HG03439 (cell line): ENCODE data around the gene CCDC85C.

Experiments
- ATAC-seq: cut with Tn5 transposase; IDR thresholded peaks from one replicate; pipeline ENCODE4 v1.9.1; 2021; ENCODE audit warnings: mild to moderate bottlenecking, moderate library complexity; ENCODE audit not compliant: unreplicated experiment

The CCDC85C gene

DNA sequence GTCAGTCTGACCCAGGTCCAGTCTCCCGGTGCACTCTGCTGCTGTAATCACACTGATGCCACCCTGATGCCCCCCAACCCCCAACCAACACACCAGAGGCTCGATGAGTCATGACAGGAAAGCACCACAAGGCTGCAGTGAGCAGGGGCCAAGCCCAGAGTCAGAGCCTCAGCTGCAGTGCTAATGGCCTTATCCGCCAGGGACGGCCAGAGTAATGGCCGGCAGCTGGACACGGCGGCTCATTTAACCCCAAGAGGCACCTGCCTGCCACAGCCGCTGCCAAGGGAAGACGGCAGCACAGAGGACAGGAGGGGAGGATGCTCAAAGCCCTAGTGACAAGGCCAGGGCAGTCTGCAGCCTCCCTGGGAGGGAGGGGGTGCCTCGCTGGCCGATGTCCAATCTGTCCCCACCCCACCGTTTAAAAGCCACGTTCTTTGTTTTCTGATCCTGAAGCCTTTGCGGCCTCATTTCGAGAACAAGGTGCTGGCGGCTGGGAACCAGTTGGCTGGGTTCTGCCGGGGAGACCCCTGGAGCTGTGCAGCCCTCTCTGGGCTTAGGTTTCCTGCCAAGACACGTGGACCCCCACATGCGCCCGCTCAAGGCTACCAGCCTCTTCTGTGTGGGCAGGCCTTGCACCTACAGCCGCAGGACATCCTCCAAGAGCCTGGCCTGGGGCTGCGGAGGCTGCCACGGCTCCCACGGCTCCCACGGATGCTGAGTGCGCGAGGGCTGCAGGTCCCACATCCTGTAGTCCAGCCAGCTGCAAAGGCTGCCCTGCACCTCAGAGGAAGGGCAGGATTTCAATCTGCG, 13.1 kb downstream of the CCDC85C start:
- no peak for ATAC-seq

DNA sequence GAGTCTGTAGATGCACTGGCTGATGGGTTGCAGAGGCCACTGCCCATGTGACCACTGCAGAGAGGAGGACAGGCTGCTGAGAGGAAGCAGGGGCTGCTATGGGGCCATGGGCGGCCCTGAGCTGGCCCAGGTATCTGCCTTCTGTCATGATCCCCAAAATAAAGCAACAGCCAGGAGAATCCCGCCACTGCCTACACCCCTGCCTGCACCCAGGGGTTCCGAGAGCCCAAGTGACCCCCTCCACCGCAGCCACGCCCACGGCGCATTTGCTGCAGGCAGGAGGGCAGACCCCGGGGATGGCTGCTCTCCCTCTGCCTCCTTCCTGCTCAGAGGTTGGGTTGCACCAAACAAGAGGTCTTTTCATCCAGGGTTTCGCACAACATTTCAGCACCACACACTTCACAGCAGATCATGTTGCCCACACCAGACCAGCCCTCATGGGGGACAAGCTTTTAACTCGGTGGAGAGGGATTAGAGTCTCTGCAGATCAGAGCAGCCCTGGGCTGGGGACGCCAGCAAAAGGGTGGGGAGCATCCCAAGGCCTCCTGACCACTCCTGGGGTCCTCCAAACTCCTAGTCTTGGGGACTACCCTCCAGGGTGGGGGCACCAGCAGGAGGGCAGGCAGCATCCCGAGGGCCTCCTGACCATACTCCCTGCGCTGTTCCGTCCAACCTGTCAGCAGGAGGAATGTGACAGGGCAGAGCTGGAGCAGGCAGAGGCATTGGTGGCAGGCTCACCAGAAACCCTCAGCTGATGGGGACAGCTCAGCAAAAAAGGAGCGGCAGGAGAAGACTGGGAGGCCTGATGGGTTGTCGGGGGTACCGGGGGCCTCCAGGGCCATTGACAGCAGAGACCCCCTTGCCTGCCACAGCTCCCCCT, 14.1 kb downstream of the CCDC85C start:
- ATAC-seq: no peak

DNA sequence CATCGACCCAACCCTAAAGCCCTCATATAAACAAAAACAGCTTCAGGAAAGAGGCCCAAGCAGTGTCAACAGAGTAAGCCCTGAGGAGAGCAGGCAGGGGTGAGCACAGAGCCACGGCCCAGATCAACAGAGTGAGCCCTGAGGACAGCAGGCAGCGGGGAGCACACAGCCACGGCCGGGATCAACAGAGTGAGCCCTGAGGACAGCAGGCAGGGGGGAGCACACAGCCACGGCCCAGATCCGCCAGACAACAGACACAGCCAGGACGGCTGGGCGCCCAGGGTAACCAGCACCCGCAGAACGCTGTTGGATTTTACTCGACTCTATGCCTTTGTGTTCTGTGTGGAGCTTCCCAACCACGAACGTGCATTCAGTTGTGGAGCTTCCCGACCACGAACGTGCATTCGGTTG, 15.0 kb downstream of the CCDC85C start:
- no peak for ATAC-seq

DNA sequence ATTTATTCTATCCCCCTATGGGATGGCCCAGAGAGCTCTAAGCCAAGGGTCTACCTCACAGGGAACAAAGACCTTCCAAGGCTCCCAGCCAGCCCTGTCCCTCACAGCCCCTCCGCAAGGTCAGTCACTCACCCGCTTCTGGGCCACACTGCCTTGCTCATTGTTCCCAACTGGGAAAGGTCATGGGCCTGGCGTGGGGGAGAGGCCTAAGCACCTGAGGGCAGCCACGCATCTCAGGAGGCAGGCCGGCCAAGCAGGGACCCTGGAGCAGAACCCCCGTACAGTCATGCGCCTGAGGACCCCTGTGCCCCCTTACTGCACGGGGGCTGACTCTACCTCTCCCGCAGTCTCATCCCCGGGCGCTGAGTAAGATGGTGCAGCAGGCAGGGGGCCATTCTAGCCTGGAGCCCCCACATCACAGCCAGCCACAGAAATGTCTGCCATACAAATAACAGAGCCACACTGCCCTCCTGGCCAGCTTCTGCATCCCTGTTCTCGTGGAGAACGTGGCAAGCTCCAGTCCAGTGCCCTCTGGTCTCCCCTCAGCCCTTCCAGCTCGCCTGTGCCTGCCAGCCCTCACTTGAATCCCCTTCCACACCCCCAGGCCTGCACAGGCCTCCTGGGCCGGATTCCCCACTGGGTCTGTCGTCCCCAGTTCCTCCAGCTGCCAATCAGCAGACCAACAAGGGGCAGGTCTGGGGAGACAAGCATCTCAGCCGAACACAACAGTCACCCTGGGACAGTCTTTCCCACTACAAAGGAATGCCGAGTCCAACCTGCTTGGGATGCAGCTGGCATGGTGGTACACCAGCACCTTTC, 16.3 kb downstream of the CCDC85C start:
- ATAC-seq: no peak

DNA sequence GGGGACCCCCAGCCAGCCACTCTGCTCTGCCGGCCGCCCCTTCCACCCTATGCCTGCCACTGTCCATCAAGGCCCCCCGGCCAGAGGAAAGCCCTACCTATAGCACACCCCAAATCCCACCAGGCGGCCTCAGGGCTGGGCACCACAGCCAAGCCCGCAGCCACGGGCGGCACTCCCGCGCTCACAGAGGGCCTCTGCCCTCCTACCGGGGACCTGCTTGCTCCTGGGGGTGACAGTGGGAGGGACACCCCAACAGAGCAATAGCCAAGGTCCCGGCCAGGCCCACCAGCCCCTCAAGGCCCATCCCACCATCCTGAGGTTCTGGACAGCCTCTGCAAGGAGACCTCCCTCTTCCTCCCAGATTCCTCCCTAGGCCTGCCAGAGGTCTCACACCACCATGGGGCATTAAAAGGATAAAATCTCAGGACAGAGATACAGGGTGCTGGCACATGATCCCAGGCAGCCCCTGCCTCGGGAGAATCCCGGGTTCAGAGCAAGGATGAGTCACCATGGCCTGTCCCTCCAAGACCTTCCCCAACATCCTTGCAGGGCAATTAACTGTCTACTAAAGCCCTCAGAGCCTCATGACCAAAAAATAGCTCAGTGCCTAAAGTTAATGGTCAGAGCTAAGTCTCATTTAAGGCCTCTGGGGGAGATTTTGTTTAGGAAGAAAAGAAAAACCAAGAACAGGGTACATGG, 17.1 kb downstream of the CCDC85C start:
- ATAC-seq: no peak

DNA sequence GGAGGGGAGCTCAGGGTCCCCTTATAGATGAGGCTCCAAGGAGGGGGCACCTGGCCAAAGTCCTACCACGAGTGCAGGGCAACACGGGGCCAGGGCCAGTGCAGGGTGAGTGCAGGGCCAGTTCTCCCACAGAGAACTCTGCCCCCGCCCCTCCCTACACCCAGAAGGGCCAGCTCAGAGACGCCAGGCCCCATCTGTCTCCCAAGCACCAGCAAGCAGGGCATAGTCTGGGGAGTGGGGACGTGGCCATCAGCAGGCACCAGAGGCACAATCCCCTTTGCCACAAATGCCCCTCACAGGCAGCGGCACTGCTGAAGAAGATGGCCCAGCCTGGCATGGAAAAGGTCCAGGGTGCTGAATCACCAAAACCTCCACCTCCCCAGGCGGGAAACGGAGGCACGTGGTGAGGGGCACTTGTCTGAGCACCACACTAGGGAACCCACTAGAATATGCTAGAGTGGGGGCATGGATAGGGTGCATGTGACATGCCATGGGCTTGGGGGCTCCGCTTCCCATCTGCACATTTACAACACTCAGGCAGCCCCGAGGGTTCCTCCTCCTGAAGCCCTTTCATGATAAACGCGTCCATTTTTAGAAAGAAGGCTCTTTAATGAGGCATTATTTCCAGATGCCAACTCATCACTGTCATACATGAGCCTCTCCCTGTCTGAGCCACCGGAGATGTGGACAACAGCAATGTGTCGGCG, 17.8 kb downstream of the CCDC85C start:
- ATAC-seq: no peak

DNA sequence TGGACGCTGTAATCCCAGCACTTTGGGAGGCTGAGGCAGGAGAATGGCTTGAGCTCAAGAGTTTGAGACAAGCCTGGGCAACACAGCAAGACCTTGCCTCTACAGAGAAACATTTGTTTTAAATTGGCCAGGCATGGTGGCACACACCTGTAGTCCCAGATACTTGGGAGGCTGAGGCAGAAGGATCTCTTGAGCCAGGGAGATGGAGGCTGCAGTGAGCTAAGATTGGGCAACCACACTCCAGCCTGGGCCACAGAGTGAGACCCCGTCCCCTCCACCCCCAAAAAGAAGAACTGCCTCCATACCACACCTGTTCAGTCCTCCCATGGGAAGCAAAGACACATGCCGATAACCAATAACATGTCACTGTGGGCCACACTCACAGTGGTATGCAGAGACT, 19.2 kb downstream of the CCDC85C start:
- no peak for ATAC-seq

DNA sequence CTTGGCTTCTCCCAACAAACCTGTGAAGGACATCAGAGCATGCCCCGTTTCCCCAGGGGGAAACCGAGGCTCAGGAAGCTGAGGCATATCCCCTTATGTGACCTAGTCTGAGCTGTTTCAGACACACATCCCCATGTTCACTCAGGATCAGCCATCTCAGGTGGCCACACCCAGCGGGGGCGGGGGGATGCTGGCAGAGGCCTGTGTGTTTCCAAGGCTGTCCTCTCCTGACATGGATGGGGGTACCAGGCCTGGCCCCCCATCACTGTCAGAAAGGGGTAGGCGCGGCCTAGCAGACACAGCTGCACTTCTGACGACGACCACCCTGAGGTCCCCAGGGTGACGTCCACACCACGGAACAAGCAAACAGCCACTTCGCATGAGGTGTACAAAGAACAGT, 22.1 kb downstream of the CCDC85C start:
- ATAC-seq: no peak

DNA sequence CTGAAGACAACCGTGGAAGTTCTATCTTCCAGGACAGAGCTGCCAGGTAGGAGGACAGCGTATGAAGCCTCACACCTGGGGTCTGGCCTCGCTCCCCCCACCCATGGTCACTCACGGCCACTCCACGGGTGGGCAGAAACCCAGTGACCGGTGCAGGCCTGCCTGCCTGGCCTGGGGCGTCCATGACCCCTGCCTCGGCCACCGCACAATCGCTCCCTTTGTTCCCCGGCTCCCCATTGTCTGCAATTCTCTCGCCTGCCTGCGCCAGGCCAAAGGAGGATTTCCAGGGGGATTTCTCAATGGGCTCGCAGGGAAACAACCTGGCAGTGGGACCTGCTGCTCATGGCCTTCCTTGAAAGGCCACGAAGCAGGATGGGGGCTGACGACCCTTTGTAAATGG, 22.6 kb downstream of the CCDC85C start:
- no peak for ATAC-seq

DNA sequence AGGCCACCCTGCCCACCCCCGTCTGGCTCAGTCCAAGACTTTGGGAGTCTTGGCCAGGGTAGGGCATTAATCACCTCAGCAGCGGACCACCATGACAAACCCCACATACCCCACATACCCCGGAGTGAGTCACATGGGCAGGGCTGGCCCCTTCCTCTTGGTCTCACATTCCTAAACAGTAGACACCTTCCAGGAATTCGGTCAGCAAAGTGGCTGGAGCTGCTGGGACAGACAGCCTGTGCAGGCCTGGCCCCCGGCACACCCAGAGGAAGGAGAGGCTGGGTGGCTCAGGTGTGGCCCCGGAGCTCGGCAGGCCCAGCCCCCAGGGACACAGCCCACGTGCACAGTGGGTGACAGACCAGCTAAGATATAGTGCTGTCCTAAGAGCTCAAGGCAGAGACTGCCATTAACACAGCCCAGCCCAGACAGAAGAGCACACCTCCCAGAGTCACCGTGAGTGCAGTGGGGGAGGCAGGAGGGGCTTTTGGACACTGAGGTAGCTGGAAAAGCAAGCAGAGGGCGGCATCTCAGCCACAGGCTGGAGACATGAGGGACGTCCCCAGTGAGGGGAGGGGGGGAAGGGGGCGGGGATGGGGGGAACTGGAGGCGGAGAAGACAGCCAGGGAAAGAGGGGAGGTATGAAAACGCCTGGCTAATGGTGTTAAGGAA, 24.0 kb downstream of the CCDC85C start:
- ATAC-seq: no peak

DNA sequence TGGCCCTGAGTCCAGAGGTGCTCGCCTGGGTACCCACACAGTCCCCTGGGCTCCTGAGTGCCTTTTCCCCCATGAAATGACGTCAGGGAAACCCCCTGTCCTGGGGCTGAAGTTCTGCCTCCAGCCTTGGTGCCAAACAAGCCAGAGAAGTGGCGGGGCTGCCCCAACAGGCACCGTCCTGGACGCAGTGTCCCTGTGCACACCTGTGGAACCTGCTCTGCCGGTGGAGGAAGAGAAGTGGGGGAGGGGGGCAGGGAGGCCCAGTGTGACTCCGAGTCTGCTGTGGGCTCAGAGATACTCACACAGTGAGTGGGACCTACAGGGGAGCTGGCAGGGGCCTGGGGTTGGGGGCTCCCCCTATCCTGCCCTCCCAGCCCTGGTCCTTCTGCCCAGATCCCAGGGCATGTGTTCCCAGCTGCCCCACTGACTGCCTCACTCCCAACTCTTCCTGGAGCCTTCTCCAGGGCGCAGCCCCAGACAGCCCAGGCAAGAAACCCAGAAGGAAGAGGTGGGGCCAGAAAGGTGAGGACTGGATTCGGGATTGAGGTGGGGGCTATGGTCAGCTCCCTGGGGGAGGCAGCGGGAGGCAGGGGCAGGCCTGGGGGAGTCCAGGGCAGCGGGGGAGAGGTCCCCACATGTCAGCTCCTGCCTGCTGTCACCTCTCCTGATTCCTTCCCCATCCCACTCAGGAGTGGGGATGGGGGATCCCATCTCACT, 24.7 kb downstream of the CCDC85C start:
- no peak for ATAC-seq

DNA sequence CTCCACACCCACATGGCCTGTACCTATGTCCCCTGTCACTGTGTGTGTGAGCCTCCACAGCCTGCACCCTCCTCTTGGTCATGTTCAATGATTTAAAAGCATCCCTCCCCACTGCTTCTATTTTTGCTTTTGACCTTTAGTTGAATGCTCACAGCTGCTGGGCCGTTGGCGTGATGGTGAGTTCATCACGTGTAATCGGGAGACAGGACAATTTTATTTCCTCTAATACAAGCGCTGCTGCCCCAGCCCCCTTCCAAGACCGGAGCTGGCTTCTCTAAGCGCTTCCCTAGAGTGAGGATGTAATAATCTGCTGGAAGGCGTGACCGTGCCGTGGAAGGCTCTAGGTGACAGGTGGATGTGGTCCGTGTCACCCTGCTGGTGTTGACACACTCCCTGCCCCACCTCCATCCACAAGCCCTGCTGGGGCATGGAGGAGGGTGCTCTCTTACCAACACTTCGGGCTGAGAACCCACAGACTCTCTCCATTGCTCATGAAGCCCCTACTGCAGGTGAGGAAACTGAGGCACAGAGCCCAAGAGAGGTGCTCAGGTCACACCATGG, 25.4 kb downstream of the CCDC85C start:
- ATAC-seq: no peak

DNA sequence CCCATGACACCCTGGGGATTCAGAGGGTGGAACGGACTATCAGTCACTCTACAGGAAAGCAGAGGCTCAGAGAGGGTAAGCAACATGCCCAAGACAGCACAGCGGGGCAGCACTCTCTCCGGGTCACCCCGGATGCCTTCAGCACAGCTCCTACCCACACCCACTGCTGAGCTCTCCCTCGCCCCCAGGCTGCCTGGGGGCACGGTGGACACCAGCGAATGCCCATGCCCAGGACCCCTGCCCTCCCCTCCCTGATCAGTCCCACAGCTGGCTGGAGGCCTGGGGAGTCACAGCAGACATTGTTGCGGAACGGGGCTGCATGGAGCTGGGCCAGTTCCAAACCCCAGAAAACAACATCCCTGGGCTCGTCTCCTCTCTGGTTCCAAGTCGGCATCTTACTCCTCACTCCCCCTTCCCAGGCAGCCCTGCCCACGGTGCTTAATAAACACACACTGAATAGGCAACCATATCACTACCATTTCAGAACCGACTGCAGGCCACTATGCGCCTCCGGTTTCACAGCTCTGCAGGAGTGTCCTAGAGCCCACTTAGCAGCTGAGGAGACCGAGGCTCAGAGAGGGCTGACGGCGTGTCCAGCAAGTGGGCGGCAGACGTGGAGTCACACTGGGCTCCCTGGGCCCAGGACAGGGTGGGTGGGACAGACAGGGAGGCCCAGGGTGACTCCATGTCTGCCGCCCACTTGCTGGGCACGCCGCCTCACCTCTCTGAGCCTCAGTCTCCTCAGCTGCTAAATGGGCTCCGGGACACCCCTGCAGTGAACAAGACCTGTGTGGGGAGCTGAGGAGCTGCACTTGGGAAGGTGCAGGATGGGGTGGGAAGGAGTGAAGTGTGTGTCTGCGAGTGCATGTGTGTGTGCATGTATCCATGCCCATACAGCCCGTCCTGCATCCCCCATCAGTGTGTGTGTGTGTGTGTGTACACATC, 27.0 kb downstream of the CCDC85C start:
- ATAC-seq: no peak

DNA sequence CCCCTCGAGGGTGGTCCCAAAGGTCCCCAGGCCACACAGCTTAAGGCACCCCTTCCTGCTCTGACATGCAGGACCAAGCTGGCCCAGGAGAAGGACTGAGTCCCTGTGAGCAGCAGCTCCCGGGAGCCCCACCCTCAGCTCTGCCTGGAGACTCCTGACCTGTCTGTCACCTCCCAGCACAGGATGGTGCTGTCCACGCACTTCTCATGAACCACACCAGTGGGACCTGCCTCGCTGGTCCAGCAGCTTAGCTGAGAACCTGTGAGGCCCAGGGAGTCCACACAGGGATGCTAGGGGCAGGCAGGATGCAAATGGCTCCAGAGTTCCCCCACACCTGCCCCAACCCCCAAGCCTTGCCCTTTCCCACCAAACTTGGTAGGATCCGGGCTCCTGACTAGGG, 27.7 kb downstream of the CCDC85C start:
- no peak for ATAC-seq

DNA sequence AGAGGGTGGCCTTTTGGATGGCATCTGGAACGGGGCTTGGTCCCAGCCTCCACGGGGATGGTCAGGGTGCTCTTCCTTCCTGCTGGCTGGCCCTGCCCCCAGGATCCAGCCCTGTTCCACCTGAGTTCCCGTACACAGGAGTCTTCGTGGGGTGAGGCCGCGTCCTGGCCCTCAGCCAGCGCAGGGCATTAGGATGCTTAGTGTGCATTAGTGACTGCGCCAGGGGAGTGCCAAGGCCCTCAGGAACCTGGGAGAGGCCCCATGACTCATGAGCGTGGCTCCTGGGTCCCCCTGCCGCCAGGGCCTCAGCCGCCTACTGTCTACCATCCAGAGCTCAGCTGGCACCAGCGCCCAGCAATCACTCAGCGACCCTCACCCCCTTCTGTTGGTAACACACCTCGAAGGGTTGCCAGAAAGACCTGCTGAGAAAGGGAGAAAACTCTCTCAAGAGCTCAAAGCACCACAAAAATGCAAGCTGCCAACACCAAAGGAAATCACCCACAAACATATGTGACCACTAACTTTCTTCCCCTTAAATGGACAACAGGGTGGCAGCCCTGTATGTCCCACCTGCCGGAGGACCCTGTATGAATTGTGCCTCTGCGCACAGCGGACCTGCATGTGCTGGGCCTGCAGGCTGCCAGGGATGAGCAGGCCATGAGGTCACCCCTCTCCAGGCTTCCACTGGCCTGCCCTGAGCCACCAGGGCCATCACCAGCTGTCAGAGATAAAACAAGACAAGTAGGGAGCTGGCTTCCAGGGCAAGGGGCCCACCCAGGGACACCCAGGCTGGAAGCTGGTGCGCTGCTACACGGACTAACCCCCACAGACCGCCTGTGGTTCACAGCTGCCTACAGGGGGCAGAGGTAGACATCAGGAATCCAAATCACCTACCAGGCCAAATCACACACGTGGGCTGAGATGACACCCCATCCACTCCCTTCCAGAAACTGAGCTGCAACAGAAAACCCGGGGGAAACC, 28.7 kb downstream of the CCDC85C start:
- ATAC-seq: no peak
